H1 (cell line): ENCODE results near the gene PIEZO1. TPM values are rescaled to one million over a fixed set of nuclear protein-coding genes. Genes with fewer than 3 reads are reported as not detected.

Experiments used
- CTCF ChIA-PET: fragments of 300-600 bp; sonication (Branson Sonifier 250); formaldehyde crosslinking; loops from one replicate; lab custom pipeline; 2021; ENCODE audit not compliant: partially characterized antibody; lab: Charles Lee
- POLR2A ChIA-PET: fragments of 300-600 bp; sonication (Branson Sonifier 250); formaldehyde crosslinking; loops from one replicate; lab custom pipeline; 2021; ENCODE audit warnings: inconsistent platforms; ENCODE audit not compliant: partially characterized antibody; lab: Charles Lee
- DNase-seq, 2 experiments: peaks; one replicate each; pipeline versions ENCODE4 v3.0.0 to v3.0.0-alpha.2; 2010 to 2022; ENCODE audit warnings: low spot score in 2 of 2, low read depth in 1 of 2, mixed read lengths in 1 of 2
- FAIRE-seq: peaks from 2 replicates; lab custom pipeline; 2011; peaks lifted over from hg19 to GRCh38; lab: Jason Lieb, UNC
- H2AFZ ChIP-seq: 2 replicates; pipeline ENCODE4 v1.8.1; 2012; ENCODE audit warnings: low read length, inconsistent platforms
- H2AK5ac ChIP-seq: 2 replicates; pipeline ENCODE4 v1.6.1; 2013; ENCODE audit warnings: low read depth, low read length
- H2BK120ac ChIP-seq: replicated peaks from 2 replicates; pipeline ENCODE3; 2013; ENCODE audit warnings: low read depth, low read length, inconsistent platforms
- H2BK12ac ChIP-seq: 2 replicates; pipeline ENCODE4 v1.6.1; 2013; ENCODE audit warnings: low read depth, low read length
- H2BK15ac ChIP-seq: 2 replicates; pipeline ENCODE4 v1.6.1; 2013; ENCODE audit warnings: low read length
- H2BK20ac ChIP-seq: 2 replicates; pipeline ENCODE4 v1.6.1; 2013; ENCODE audit warnings: low read length
- H2BK5ac ChIP-seq: 2 replicates; pipeline ENCODE4 v1.6.1; 2013; ENCODE audit warnings: low read depth, low read length
- H3K14ac ChIP-seq: 2 replicates; pipeline ENCODE4 v1.6.1; 2013; ENCODE audit warnings: inconsistent platforms; ENCODE audit not compliant: insufficient read length
- H3K18ac ChIP-seq: 2 replicates; pipeline ENCODE4 v1.6.1; 2013; ENCODE audit warnings: low read length; ENCODE audit errors: extremely low read depth
- H3K23ac ChIP-seq: 2 replicates; pipeline ENCODE4 v1.6.1; 2013; ENCODE audit warnings: inconsistent platforms; ENCODE audit not compliant: insufficient read length
- H3K23me2 ChIP-seq: 2 replicates; pipeline ENCODE4 v1.6.1; 2013; ENCODE audit warnings: low read depth, low read length
- H3K27ac ChIP-seq: 2 replicates; pipeline ENCODE4 v1.6.1; 2011; ENCODE audit warnings: low read depth, low read length, inconsistent platforms
- H3K27me3 ChIP-seq, 4 experiments: replicated peaks in 1 of 4; 1 replicate in 1 of 4; 2 replicates in 3 of 4; pipeline versions ENCODE4 v1.6.1 to v1.8.1; 2011 to 2013; ENCODE audit warnings: low read length in 3 of 4, mild to moderate bottlenecking in 3 of 4, inconsistent platforms in 2 of 4, mixed read lengths in 2 of 4, moderate library complexity in 1 of 4; ENCODE audit not compliant: control insufficient read depth in 3 of 4, insufficient read depth in 3 of 4; ENCODE audit errors: extremely low read depth in 1 of 4
- H3K36me3 ChIP-seq, 4 experiments: 2 replicates each; pipeline versions ENCODE4 v1.6.1 to v1.8.1; 2011 to 2013; ENCODE audit warnings: mild to moderate bottlenecking in 4 of 4, low read length in 3 of 4, moderate library complexity in 2 of 4, control low read depth in 1 of 4, inconsistent platforms in 1 of 4; ENCODE audit not compliant: insufficient read depth in 4 of 4, control insufficient read depth in 2 of 4
- H3K4ac ChIP-seq: replicated peaks from 2 replicates; pipeline ENCODE3; 2013; ENCODE audit warnings: low read length, low read depth, mixed read lengths, inconsistent platforms; ENCODE audit not compliant: insufficient read length
- H3K4me1 ChIP-seq, 4 experiments: replicated peaks in 1 of 4; 1 replicate in 1 of 4; 2 replicates in 3 of 4; pipeline versions ENCODE4 v1.6.1 to v1.8.1; 2011 to 2013; ENCODE audit warnings: low read length in 3 of 4, inconsistent platforms in 2 of 4, mixed read lengths in 1 of 4; ENCODE audit not compliant: insufficient read depth in 4 of 4, control insufficient read depth in 3 of 4
- H3K4me2 ChIP-seq, 2 experiments: 2 replicates each; pipeline versions ENCODE4 v1.6.1 to v1.8.1; 2011 to 2013; ENCODE audit warnings: low read depth in 2 of 2, low read length in 2 of 2, control low read depth in 1 of 2, inconsistent platforms in 1 of 2, mild to moderate bottlenecking in 1 of 2; ENCODE audit not compliant: insufficient read depth in 1 of 2
- H3K4me3 ChIP-seq, 4 experiments: fragments of 200-600, 300-600 bp in 1 of 4; sonication (generic), shearing (Covaris generic), sonication (Bioruptor Twin) in 1 of 4; 2 replicates each; pipeline versions ENCODE4 v1.5.1 to v1.8.1; 2011 to 2016; ENCODE audit warnings: low read length in 4 of 4, low read depth in 3 of 4, control low read depth in 2 of 4, inconsistent platforms in 2 of 4, mild to moderate bottlenecking in 2 of 4, mixed read lengths in 1 of 4, moderate library complexity in 1 of 4; ENCODE audit not compliant: insufficient read depth in 2 of 4; ENCODE audit errors: extremely low read depth in 1 of 4
- H3K56ac ChIP-seq: replicated peaks from 2 replicates; pipeline ENCODE3; 2013; ENCODE audit warnings: low read depth, mild to moderate bottlenecking, mixed read lengths, low read length, inconsistent platforms; ENCODE audit not compliant: insufficient read length
- H3K79me1 ChIP-seq: 2 replicates; pipeline ENCODE4 v1.6.1; 2013; ENCODE audit warnings: low read depth, low read length, control low read depth
- H3K79me2 ChIP-seq, 2 experiments: 2 replicates each; pipeline versions ENCODE4 v1.6.1 to v1.8.1; 2012 to 2013; ENCODE audit warnings: low read length in 2 of 2, mild to moderate bottlenecking in 2 of 2, inconsistent platforms in 1 of 2; ENCODE audit not compliant: insufficient read depth in 2 of 2, control insufficient read depth in 1 of 2
- H3K9ac ChIP-seq, 4 experiments: replicated peaks in 1 of 4; 1 replicate in 1 of 4; 2 replicates in 3 of 4; pipeline versions ENCODE4 v1.6.1 to v1.8.1; 2011 to 2013; ENCODE audit warnings: low read depth in 3 of 4, low read length in 3 of 4, control low read depth in 2 of 4, mild to moderate bottlenecking in 2 of 4, moderate library complexity in 2 of 4, inconsistent platforms in 1 of 4; ENCODE audit errors: extremely low read depth in 1 of 4
- H3K9me3 ChIP-seq, 2 experiments: 2 replicates each; pipeline versions ENCODE4 v1.6.1 to v1.8.1; 2012 to 2013; ENCODE audit warnings: mild to moderate bottlenecking in 2 of 2, moderate library complexity in 2 of 2, control low read depth in 1 of 2, inconsistent platforms in 1 of 2, low read depth in 1 of 2, low read length in 1 of 2, mixed read lengths in 1 of 2; ENCODE audit not compliant: insufficient read depth in 2 of 2
- H4K20me1 ChIP-seq, 2 experiments: replicated peaks in 1 of 2; 2 replicates each; pipeline versions ENCODE3 to v1.8.1; 2011 to 2013; ENCODE audit warnings: inconsistent platforms in 2 of 2, low read length in 2 of 2, mild to moderate bottlenecking in 1 of 2; ENCODE audit not compliant: insufficient read depth in 2 of 2, control insufficient read depth in 1 of 2
- H4K5ac ChIP-seq: 2 replicates; pipeline ENCODE4 v1.6.1; 2013; ENCODE audit warnings: low read length, low read depth, mixed read lengths, inconsistent platforms; ENCODE audit not compliant: insufficient read length
- H4K8ac ChIP-seq: 2 replicates; pipeline ENCODE4 v1.8.0; 2013; ENCODE audit warnings: mild to moderate bottlenecking, moderate library complexity, low read length, inconsistent platforms; ENCODE audit not compliant: insufficient read depth; ENCODE audit errors: extremely low read depth
- H4K91ac ChIP-seq: replicated peaks from 2 replicates; pipeline ENCODE3; 2013; ENCODE audit warnings: low read length, mixed read lengths, inconsistent platforms; ENCODE audit not compliant: insufficient read length
- BCL11A ChIP-seq, 2 experiments: IDR thresholded peaks; one replicate each; pipeline ENCODE4 v1.6.1; 2011; ENCODE audit warnings: low read depth in 2 of 2, low read length in 2 of 2, mild to moderate bottlenecking in 2 of 2
- CEBPB ChIP-seq: IDR thresholded peaks from 2 replicates; pipeline ENCODE4 v1.6.1; 2012; ENCODE audit warnings: low read depth, low read length
- POLR2A ChIP-seq, 2 experiments: IDR thresholded peaks; 1 replicate in 1 of 2; 2 replicates in 1 of 2; pipeline ENCODE4 v1.6.1; 2011; ENCODE audit warnings: low read depth in 2 of 2, low read length in 2 of 2, mild to moderate bottlenecking in 2 of 2; ENCODE audit errors: control extremely low read depth in 1 of 2
- POLR2AphosphoS5 ChIP-seq: IDR thresholded peaks from 2 replicates; pipeline ENCODE4 v1.6.1; 2011; ENCODE audit warnings: low read depth, low read length
- RAD21 ChIP-seq, 2 experiments: IDR thresholded peaks in 1 of 2; conservative IDR thresholded peaks in 1 of 2; 2 replicates each; pipeline ENCODE4 v1.6.1; 2011; ENCODE audit warnings: low read depth in 2 of 2, low read length in 2 of 2, improper control_type of control experiment in 1 of 2, inconsistent platforms in 1 of 2, mild to moderate bottlenecking in 1 of 2, moderate library complexity in 1 of 2
- SRF ChIP-seq: IDR thresholded peaks from 2 replicates; pipeline ENCODE4 v1.6.1; 2011; ENCODE audit warnings: mild to moderate bottlenecking, low read depth, low read length, moderate library complexity
- TAF1 ChIP-seq: IDR thresholded peaks from 2 replicates; pipeline ENCODE4 v1.6.1; 2011; ENCODE audit warnings: mild to moderate bottlenecking, low read depth, low read length
- WGBS, 2 experiments: shearing (Covaris generic) in 1 of 2; methylation state at CpG; one replicate each; pipeline versions ENCODE4 v1.1.6 to v1.1.7; 2013 to 2015; ENCODE audit warnings: low lambda C conversion rate in 2 of 2, mixed read lengths in 2 of 2, inconsistent platforms in 1 of 2, low coverage in 1 of 2, missing lambda C conversion rate in 1 of 2; ENCODE audit not compliant: insufficient replicate concordance in 2 of 2, insufficient coverage in 1 of 2, insufficient read length in 1 of 2; ENCODE audit errors: extremely low coverage in 1 of 2, missing lambda C conversion rate in 1 of 2; 5-methylcytosine and 5-hydroxymethylcytosine counted together
- polyA plus RNA-seq, 7 experiments: library from polyadenylated mRNA; depleted of rRNA in 3 of 7; stranded (reverse) in 5 of 7; unstranded in 2 of 7; fragments of >200 nt in 5 of 7; fragments of 200-250 nt in 2 of 7; gene quantifications; 1 replicate in 5 of 7; 2 replicates in 1 of 7; 4 replicates in 1 of 7; pipeline versions ENCODE4 v1.2.1 to v1.2.3, GENCODE V29; 2011 to 2013; ENCODE audit warnings: missing spikeins in 2 of 7, mixed read lengths in 2 of 7
- total RNA-seq: library from RNA; stranded (reverse); fragmentation: NEBNext Ultra II Directional; extraction: Animal tissue kit (Norgen Biotek cat#: 25700); gene quantifications from 2 replicates; pipeline ENCODE4 v1.2.1, GENCODE V29; 2021
- TF ChIP-seq, protein P1 (sequence below), 3 experiments: IDR thresholded peaks; 1 replicate in 2 of 3; 2 replicates in 1 of 3; pipeline versions ENCODE4 v1.5.1 to v1.6.1; 2011; ENCODE audit warnings: low read length in 3 of 3, mild to moderate bottlenecking in 3 of 3, inconsistent platforms in 2 of 3, low read depth in 1 of 3, moderate library complexity in 1 of 3; ENCODE audit not compliant: insufficient read depth in 1 of 3; ENCODE audit errors: control extremely low read depth in 1 of 3

PIEZO1 gene
- total and polyA plus RNA-seq, 2 of the 8 experiments (the other 6 are each of a cell fraction or from before 2014, with no cell fraction given), result 42.3 to 67.5 TPM

DNA sequence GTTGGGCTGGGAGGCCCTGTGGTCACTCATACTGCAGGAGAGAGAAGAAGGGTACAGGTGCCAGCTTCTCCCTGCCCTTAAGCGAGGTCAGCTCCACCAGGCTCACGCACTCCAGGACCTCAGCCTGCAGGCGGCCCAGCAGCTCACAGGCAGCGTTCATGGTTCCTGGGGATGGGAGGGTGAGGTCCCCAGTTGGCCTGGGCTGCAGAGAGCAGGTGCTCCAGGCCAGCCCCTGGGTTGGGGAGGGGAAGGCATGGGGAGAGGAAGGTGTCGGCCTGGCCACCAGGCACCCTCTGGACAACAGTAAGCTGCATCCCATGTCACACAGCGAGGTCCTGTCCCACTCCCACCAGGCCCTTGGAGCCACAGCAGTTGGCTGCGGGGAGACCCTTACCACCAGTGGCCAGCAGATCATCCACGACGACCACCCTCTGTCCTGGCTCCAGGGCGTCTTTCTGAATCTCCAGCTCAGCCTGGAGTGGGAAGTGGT lies 24.7 kb upstream of the PIEZO1 start:
- TF ChIP-seq POLR2A (IDR thresholded peaks at IDR 0.05; ENCODE audit: control extremely low read depth in 1 of 2, low read depth in 2 of 2, low read length in 2 of 2) (peak in 1 of 2 experiments; percentile 89; a peak in 2 of 3 replicates), TAF1 (no peak), BCL11A (IDR thresholded peaks at IDR 0.05; ENCODE audit: low read depth in 2 of 2, low read length in 2 of 2) (no peak), CEBPB (no peak), POLR2AphosphoS5 (peak; percentile 93; the same call in 1 of the 2 replicates), RAD21 (IDR thresholded peaks at IDR 0.05 in 1 of 2, conservative IDR thresholded peaks at IDR 0.05 in 1 of 2; ENCODE audit: low read depth in 2 of 2, low read length in 2 of 2) (no peak), SRF (no peak)
- TF ChIP-seq, protein P1, sequence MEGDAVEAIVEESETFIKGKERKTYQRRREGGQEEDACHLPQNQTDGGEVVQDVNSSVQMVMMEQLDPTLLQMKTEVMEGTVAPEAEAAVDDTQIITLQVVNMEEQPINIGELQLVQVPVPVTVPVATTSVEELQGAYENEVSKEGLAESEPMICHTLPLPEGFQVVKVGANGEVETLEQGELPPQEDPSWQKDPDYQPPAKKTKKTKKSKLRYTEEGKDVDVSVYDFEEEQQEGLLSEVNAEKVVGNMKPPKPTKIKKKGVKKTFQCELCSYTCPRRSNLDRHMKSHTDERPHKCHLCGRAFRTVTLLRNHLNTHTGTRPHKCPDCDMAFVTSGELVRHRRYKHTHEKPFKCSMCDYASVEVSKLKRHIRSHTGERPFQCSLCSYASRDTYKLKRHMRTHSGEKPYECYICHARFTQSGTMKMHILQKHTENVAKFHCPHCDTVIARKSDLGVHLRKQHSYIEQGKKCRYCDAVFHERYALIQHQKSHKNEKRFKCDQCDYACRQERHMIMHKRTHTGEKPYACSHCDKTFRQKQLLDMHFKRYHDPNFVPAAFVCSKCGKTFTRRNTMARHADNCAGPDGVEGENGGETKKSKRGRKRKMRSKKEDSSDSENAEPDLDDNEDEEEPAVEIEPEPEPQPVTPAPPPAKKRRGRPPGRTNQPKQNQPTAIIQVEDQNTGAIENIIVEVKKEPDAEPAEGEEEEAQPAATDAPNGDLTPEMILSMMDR (IDR thresholded peaks at IDR 0.05; ENCODE audit: control extremely low read depth in 1 of 3, insufficient read depth in 1 of 3, low read depth in 1 of 3, low read length in 3 of 3), result no peak
- H3K27ac ChIP-seq, result 0 out of 2 replicates have a peak overlapping the region, but pooled peaks have one; percentile 19
- H2BK20ac ChIP-seq, result no peak overlapping the region
- H2BK12ac ChIP-seq, result no peak overlapping the region
- peak overlapping the region; percentile 16 for H4K5ac ChIP-seq
- H4K8ac ChIP-seq, result peak overlapping the region; percentile 35; the same call in 1 of the 2 replicates
- no peak overlapping the region for H3K18ac ChIP-seq
- no peak overlapping the region for H2AFZ ChIP-seq
- DNase-seq, result no peak
- H3K9ac ChIP-seq, result peak overlapping the region in 2 of 4 experiments; percentile 25 to 41; a peak in 1 of 7 replicates
- H3K4ac ChIP-seq, result no peak overlapping the region
- H3K9me3 ChIP-seq, result no peaks in the 10 kb centered on the region
- peaks cover 11% of the 10 kb centered on the region for H3K79me1 ChIP-seq
- no peak overlapping the region for H4K91ac ChIP-seq
- H3K79me2 ChIP-seq, result peaks cover 0 to 26% of the 10 kb centered on the region in 2 experiments; a peak in 2 of 4 replicates
- H3K4me3 ChIP-seq, result peak overlapping the region in 1 of 4 experiments; percentile 80; a peak in 2 of 8 replicates
- FAIRE-seq, result no peak
- H3K4me1 ChIP-seq, result peaks cover 0 to 16% (median 9%) of the 10 kb centered on the region in 4 experiments; a peak in 6 of 7 replicates
- no peak overlapping the region for H2AK5ac ChIP-seq
- H3K27me3 ChIP-seq, result no peaks in the 10 kb centered on the region
- WGBS, 2 experiments, result 87% methylated on average over 10 of the region's 10 CpGs; no CpG with 5 or more reads in 1 of the 2 experiments
- H4K20me1 ChIP-seq, result peaks cover 33 to 48% of the 10 kb centered on the region in 2 experiments
- H3K4me2 ChIP-seq, result peak overlapping the region; percentile 82 to 90; a peak in 3 of 4 replicates
- CTCF ChIA-PET, result interaction anchor here (0.6 to 2.2 kb wide), 14 partner anchors 10 to 404 kb away, joined by 3 to 10 read pairs (median 4); no protein-coding TSS in a partner anchor
- no peak overlapping the region for H3K56ac ChIP-seq
- no peak overlapping the region for H2BK5ac ChIP-seq
- H2BK120ac ChIP-seq, result no peak overlapping the region
- no peak overlapping the region for H3K23ac ChIP-seq
- no peak overlapping the region for H2BK15ac ChIP-seq
- H3K14ac ChIP-seq, result no peak overlapping the region
- H3K23me2 ChIP-seq, result peaks cover 14% of the 10 kb centered on the region
- peaks cover 36 to 60% (median 46%) of the 10 kb centered on the region in 4 experiments for H3K36me3 ChIP-seq
- POLR2A ChIA-PET, result interaction anchor here (0.6 to 8.1 kb wide), 38 partner anchors 9 to 392 kb away, joined by 3 to 77 read pairs (median 4); partner anchors contain the start of genes CBFA2T3, GALNS, IL17C and SLC22A31
